ENCODE results near the gene THSD4.

Gene THSD4

GRCh38 chr15:71600237-71600636 is 485.0 kb downstream of the THSD4 start:
- no peak for DNase-seq (ENCODE audit: low read depth)
- TF ChIP-seq CTCF (conservative IDR thresholded peaks at IDR 0.05; ENCODE audit: control insufficient read depth, insufficient read depth, low read depth, low read length): no peak
- H3K4me3 ChIP-seq (ENCODE audit: control insufficient read depth, low read depth, low read length): no peak overlapping the region

- DNase-seq (ENCODE audit: low read depth): no peak
- TF ChIP-seq CTCF (conservative IDR thresholded peaks at IDR 0.05; ENCODE audit: control insufficient read depth, insufficient read depth, low read depth, low read length): no peak
- H3K4me3 ChIP-seq (ENCODE audit: control insufficient read depth, low read depth, low read length): no peak overlapping the region
Measured at GRCh38 chr15:71601038-71601834, 486.0 kb downstream of the THSD4 start.

GRCh38 chr15:71603379-71603778 is 488.1 kb downstream of the THSD4 start:
- no peak overlapping the region for H3K4me3 ChIP-seq (ENCODE audit: control insufficient read depth, low read depth, low read length)
- DNase-seq (ENCODE audit: low read depth): no peak
- TF ChIP-seq CTCF (conservative IDR thresholded peaks at IDR 0.05; ENCODE audit: control insufficient read depth, insufficient read depth, low read depth, low read length): no peak

- DNase-seq (ENCODE audit: low read depth): no peak
- TF ChIP-seq CTCF (conservative IDR thresholded peaks at IDR 0.05; ENCODE audit: control insufficient read depth, insufficient read depth, low read depth, low read length): no peak
Measured at GRCh38 chr15:71607383-71607782, 492.1 kb downstream of the THSD4 start.

GRCh38 chr15:71610728-71611552 is 495.7 kb downstream of the THSD4 start:
- no peak for TF ChIP-seq CTCF (conservative IDR thresholded peaks at IDR 0.05; ENCODE audit: control insufficient read depth, insufficient read depth, low read depth, low read length)
- no peak for DNase-seq (ENCODE audit: low read depth)
- no peak overlapping the region for H3K4me3 ChIP-seq (ENCODE audit: control insufficient read depth, low read depth, low read length)

More at GRCh38 chr15:71607383-71607782, 492.1 kb downstream of the THSD4 start:
- H3K4me3 ChIP-seq (ENCODE audit: control insufficient read depth, low read depth, low read length): no peak overlapping the region

GRCh38 chr15:71611553-71612396 is 496.5 kb downstream of the THSD4 start:
- no peak for TF ChIP-seq CTCF (conservative IDR thresholded peaks at IDR 0.05; ENCODE audit: control insufficient read depth, insufficient read depth, low read depth, low read length)
- DNase-seq (ENCODE audit: low read depth): peak; percentile 10
- no peak overlapping the region for H3K4me3 ChIP-seq (ENCODE audit: control insufficient read depth, low read depth, low read length)
